DMS114 treated with DMSO at 0.1 percent for 48 hours (cell line): Measurements from ENCODE around the gene SBNO2.

ENCODE experiments used
- DNase-seq: peaks from one replicate; lab custom pipeline; 2025; ENCODE audit not compliant: unreplicated experiment; lab: John Stamatoyannopoulos, UW

The SBNO2 gene

DNA sequence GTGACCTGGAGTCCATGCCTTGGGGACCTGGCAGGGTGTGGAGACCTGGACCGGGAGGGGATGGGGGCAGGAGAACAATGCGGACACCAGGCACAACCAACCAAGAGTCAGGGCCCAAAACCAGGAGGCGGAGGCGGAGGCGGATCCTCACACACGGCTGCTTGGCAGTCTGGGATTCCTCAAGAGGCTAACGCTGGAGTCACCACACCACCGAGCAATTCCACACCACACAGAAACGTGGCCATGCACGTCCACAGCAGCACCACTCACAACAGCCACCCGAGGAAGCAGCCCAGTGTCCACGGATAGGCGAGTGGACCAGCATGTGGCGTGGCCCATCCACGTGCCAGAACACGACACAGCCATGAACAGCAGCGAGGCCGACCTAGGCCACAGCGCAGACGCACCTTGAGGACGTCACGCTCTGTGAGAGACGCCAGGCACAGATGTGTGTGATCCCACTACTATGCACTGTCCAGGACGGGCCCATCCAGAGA lies 17.7 kb downstream of the SBNO2 start:
- DNase-seq, result no peak

DNA sequence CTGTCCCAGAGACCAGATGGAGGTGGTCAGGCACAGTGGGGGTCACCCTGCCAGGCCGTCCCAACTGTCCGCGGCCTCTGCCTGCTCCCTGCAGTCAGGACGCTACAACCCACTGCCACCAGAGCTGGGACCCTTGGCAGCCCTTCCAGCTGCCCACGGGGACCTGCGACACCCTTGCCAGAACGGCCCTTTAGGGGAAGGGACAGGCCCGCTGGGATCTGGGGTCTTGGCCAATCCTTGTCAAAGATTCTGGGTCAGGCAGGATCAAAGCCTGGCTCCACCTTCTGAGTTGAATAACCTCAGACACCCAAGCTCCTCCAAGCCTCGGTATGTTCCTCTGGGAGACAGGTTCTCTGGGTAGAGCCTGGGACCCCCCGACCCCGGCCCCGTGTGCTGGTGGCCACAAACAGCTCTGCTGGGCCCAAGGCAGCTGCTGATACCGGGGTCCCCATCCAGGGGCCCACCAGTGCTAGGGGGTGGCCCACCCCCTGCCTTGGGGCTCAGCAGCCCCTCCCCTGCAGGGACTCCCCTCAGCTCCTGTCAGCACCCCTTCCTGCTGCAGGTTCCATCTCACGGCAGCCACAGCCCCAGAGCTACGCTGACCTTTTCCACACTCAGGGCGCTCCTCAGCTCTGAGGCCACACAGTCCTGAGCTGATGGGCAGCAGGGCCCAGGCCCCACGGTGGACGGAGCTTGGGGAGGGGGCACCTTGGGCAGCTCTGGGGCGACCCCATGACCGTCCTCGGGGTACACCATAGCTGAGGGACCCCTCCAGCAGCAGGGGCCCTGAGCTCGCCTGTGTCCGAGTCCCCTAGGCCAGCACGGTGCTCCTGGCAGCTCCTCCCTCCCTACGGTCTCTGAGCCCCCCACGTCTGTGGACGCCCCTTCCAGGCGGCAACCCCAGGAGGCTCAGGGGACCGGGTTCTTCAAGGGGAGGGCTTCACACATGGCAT lies 18.4 kb downstream of the SBNO2 start:
- DNase-seq, result no peak

DNA sequence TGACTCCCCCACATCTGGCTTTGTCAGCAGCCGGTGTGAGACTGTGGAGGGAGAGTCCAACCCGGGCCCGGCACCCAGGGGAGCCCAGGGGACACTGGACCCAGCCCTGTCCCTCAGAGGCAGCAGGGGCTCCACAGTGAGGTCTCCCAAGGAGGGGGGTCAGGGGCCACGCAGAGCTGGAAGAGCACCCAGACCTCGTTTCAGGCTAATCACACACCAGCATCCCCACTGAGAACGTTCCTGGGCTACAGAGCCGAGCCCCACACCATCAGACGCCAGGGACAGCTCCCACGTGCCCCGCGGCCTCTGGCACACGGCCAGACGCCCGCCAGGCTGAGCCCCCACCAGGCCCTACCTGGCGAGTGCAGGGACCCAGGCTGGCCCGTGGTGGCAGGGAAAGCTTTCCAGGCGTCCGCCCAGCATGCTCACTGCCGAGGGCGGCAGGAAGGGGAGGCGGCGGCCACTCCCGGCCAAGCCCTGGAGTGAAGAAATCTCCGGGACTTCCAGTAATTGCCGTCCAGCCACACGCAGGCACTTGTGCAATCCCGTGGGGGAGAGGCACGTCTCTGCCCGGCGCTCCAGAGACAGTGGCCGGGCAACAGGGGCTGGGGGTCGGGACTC lies 19.2 kb downstream of the SBNO2 start:
- DNase-seq, result no peak

DNA sequence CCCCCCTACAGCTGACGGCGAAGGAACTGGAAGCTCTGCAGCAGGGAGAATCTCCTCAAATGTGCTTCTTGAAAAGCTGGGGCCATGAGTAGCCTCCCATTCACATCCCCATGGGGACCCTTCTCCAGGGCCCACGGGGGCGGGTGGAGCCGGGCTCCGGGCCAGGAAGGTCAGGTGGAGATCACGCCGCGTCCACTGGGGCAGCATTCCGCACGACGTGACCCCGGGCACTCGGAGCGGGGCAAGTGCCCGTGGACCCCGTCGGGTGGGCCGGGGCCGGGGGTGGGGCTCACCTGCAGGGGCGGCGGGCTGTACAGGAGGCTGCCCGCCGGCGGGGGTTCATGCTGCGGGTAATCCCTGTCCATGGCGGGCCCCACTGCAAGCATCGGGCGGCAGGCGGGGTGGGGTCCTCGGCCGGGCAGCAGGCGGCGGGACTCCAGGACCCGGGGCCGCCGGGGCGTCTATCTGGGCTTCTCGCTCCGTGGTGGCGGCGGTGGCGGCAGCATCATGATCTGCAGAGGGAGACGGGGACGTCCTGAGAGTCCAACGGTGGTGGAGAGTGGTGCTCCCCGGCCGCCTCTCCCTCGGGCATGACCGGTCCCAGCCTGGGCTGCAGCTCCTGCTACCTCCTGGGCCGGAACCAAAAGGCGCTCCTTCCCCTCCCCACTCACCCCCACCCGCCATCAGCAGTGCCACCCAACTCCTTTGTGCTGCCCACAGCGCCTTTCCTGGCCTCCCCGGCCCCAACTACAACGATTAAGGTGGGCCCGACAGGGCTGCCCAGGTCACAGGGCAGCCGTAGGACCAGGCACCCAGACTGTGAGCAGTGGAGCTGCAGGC lies 20.0 kb downstream of the SBNO2 start:
- no peak for DNase-seq

DNA sequence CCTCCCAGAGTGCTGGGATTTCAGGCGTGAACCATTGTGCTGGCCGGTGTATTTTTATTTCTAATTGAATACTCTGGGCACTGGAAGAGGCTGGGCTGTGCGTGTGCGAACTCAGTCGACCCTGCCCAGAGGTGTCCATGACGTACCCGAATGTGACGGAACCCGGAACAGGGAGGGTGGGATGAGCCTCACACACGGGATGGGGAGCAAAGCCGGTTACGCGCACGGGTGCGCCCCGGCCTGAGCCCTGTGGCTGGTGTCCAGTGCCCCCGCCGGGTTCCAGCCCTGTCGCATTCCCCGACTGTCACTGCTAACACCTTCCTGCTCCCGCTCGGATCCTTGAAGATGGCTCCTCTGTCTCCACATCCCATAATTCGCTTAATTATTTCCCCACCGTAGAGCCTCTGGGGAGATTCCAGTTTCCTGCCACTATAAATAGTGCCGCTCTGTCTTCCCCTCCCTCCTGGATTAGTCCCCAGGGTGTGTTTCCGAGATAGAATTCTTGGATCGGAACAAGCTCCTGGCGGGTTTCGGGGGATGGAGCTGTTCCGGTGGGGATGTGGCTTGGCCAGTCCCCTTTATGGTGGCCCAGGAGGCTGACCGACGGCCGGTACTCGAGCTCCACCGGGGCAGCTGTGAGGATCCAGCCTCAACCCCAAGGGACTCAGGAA lies 22.0 kb downstream of the SBNO2 start:
- DNase-seq, result no peak

DNA sequence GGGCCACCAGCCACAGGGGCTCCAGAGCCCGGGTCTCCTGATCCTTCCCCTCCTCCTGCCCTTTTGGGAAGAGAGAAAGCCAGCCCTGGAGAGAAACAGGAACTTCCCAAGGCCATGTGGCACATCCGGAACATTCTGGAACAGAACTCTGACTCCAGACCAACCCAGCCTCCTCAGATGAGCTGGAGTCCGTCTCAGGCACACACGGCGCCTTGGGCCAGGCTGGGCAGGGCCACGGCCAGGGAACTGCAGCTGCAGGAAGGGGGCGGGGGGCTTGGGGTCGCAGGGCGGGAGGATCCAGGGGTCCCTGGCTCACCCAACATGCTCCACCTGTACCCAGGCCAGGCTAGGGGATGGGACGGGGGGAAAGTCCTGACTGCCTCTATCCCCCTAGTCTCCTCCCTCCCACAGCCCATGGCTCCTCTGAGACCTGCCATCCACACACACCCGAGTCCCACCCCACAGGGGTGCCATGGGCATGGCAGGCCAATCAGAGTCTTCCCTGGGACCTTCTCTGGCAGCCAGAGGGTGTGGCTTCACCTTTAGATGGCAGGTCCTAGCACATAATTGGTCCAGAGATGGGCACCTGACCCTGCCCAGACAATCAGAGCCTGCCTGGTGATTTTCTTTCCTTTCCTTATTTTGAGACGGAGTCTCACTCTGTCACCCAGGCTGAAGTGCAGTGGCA lies 22.9 kb downstream of the SBNO2 start:
- no peak for DNase-seq

DNA sequence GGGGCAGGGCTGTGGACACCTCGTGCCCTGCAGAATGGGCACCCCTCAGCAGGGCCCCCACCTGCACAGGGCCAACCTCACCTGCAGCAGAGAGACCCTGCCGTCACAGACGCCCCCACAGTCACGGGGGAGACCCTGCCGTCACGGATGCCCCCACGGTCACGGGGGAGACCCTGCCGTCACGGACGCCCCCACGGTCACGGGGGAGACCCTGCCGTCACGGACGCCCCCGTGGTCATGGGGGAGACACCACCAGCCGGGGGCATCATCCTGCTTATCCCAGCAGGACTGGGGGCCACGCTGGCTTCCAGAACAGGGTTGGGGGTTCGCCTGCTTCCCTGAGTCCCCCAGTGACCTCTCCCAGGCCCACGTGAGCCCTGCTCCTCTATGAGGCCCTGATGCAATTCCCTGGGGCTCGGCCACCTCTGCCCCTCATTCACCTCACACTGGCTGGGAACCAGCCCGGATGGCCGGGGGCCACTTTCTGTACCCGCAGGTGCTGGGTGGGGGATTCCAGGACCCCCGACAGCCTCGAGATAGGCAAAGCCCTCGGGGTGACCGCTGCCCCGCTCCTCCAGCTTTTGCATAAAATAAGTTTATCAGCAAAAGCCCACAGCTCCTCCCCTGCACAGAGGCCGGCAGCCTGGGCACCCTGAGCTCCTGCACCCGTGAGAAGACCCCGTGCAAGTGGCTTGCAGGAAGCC lies 23.6 kb downstream of the SBNO2 start:
- no peak for DNase-seq

DNA sequence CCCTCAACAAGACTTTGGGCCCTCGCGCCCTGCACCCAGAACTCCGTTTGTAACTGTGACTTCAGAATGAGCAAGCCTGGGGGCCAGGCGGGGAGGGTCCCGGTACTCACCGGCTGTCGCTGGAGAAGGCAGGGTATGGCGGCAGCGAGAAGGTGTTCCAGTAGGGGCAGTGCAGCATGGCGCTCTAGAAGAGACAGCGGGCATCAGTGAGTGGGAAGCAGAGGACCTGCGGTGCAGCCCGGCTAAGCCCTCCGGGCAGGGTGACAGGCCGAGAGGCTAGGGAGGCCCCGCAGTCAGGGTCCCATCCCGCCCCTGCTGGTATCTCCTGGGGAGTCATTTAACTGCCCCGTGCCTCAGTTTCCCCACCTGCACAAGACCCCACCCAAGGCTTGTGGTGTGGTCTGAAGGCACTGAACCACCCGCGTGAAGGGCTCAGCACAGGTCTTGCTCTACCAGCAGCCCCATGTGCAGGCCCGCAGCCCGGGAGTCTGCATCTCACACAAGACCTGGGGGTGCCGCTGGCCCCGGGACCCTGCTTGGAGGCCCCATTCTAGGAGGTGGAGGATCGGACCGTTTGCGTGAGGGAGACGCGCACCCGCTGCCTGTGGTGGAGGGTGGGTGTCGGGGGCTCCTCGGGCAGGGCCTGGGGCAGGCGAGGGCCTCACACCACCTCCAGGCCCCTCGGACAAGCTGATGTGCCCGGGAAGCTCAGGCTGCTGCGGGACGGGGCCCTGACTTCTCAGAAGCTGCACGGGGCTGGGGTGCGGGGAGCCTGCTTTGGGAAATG lies 24.6 kb downstream of the SBNO2 start:
- no peak for DNase-seq

- no peak for DNase-seq
Observed at GRCh38 chr19:1147934-1148549, 26.0 kb downstream of the SBNO2 start.

GRCh38 chr19:1146858-1147780 lies 26.9 kb downstream of the SBNO2 start:
- no peak for DNase-seq

DNA sequence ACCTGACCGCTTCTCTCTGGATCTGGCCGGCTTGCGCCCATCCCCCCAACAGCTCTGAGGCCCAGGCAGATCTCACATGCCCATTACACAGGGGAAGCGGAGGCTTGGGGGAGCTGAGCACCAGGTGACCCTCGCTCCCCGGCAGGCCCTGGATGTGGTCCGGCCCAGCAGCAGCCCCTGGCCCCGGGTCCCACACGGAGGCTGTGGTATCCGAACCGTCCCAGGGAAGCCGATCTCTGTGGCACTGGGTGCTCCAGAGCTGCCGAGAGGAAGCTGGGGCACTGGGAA lies 27.7 kb downstream of the SBNO2 start:
- no peak for DNase-seq

DNA sequence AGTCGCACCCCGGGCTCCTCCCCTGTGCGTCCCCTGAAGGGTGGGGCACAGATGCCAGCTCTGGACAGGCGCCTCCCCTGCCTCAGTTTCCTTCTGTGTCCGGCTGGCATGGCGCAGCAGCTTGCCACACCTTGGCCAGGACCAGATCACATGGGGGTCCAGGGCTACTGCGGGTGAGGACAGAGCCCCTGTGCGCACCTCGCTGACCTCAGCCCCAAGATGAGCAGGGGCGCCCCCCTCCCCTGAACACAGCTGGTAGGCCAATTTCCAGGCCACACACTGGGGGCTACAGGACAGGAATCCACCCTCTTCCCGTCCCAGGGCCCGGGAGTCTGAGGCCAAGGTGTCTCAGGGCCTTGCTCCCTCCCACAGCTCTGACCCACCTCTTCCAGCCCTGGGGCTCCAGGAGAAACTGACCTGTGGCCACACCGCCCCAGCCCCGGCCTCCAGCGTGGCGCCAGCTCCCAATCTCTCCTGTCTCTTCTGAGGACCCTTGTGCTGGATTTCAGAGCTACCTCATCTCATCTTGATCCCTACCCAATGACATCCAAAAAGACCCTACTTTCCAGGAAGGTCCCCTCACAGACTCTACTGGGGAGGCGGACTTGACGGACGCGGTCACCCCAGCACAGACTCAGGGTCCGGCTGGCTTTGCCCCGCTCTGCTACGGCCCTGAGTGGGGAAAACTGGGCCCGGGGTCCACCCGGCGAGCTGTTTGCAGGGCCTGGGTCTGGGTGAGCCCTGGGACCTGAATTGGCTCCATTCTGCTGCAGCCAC lies 28.2 kb downstream of the SBNO2 start:
- no peak for DNase-seq

GRCh38 chr19:1144741-1145140 lies 29.3 kb downstream of the SBNO2 start:
- DNase-seq, result no peak

DNA sequence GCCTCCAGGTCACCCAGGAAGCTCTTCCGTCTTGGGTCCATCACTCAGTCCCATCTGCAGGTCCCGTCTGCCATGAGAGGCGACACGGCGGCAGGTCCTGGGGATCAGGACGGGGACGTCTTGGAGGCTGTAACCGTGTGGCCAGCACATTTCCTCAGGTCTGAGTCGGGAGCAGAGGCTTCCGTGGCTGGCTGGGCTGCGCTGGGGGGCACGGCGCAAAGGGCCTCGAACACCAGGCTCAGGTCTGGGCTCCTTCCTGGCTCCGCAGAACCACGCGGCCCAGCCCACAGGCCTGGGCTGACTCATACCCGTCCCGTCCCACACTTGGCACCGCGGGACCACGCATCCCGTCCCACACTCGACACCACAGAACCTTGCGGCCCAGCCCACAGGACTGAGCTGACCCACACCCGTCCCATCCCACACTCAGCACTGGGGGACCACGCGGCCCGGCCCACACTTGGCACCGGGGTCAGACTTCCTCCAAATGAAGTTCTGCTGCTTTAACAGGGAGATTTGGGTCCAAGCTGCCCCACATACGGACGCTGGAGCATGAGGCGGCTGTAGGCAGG lies 30.2 kb downstream of the SBNO2 start:
- DNase-seq, result no peak

- DNase-seq, result no peak
Observed at GRCh38 chr19:1141944-1142343, 32.1 kb downstream of the SBNO2 start.

GRCh38 chr19:1140272-1141027 lies 33.6 kb downstream of the SBNO2 start:
- DNase-seq, result no peak
